Activated CD4-positive, alpha-beta T cell treated with anti-CD3 and anti-CD28 coated beads for 36 hours (primary cell): Measurements from ENCODE around the gene IL1A. TPM values are rescaled to one million over a fixed set of nuclear protein-coding genes. Genes with fewer than 3 reads are reported as not detected.

Experiments used
- ATAC-seq: fragments of 200-7000 bp; cut with Tn5 transposase; one replicate; pipeline ENCODE4 v1.10.0; 2021; ENCODE audit warnings: mild to moderate bottlenecking, moderate library complexity
- CTCF ChIA-PET: fragments of 350-600 bp; sonication (Branson Sonifier 250); formaldehyde crosslinking; loops from one replicate; lab custom pipeline; 2021; ENCODE audit warnings: antibody characterized with exemption; lab: Charles Lee
- POLR2A ChIA-PET: fragments of 350-600 bp; sonication (Branson Sonifier 250); formaldehyde crosslinking; loops from one replicate; lab custom pipeline; 2021; ENCODE audit warnings: antibody characterized with exemption, inconsistent platforms; lab: Charles Lee
- DNase-seq: peaks from one replicate; pipeline ENCODE4 v3.0.0-alpha.2; 2020
- H3K27ac Mint-ChIP-seq: one replicate; pipeline ENCODE4 v1.8.0; 2021; ENCODE audit warnings: mixed read lengths
- H3K27me3 Mint-ChIP-seq: one replicate; pipeline ENCODE4 v1.8.0; 2021; ENCODE audit warnings: mixed read lengths
- H3K36me3 Mint-ChIP-seq: one replicate; pipeline ENCODE4 v1.8.0; 2021; ENCODE audit warnings: low read depth, mixed read lengths
- H3K4me1 Mint-ChIP-seq: one replicate; pipeline ENCODE4 v1.8.0; 2021; ENCODE audit warnings: mixed read lengths
- H3K4me3 Mint-ChIP-seq: one replicate; pipeline ENCODE4 v1.8.0; 2021; ENCODE audit warnings: mild to moderate bottlenecking, moderate library complexity, mixed read lengths
- H3K9me3 Mint-ChIP-seq: one replicate; pipeline ENCODE4 v1.8.0; 2021; ENCODE audit warnings: low read depth, mixed read lengths
- intact Hi-C, 2 experiments: fragments of 100-400 bp; cut with DNase I in 1 of 2; cut with micrococcal nuclease in 1 of 2; formaldehyde crosslinking; loops; one replicate each; pipeline versions ENCODE4 v1.14.2 to v1.15.1; 2022 to 2024; cut with DNase I, micrococcal nuclease
- total RNA-seq, 2 experiments: library from RNA; stranded (reverse); gene quantifications; one replicate each; pipeline ENCODE4 v1.2.3, GENCODE V29; 2021

Gene IL1A
- total RNA-seq, 2 experiments from 2014 or later: 6.6 to 6.9 TPM

DNA sequence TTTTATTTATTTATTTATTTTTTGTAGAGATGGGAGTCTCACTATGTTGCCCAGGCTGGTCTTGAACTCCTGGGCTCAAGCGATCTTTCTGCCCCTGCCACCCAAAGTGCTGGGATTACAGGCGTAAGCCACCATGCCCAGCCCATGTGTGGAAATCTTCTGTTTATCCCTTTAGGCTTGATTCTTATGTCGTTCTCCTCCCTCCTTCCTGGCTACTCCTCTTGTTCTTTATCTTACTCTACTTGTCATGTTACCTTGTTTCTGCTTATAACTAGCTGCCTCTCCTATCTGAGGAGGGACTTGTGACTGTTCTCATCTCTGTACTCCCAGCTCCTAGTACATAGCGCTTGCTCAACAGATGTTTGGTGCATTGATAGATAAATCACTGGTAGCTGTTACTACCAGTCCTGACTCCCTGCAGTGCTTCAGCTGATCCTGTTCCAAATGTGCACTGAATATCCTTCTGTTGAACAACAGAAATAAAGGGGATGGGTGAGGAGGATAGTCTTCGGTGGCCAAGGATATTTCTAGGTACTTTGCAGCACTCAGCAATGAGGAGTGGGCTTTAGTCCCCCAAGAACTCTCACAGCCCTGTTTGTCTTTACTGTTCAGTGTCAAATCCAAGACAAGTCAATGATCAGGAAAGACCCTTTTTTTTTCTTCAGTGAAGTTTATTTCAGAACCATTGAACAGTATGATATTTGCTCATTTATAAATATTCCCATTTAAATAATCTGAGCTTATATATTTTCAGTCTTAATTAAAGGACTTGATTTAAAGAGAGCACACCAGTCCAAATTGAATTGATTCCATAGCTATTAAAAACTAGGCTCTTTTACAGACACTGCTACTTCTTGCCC is 45.0 kb upstream of the IL1A start:
- no peak for DNase-seq
- Mint-ChIP-seq H3K27me3 (peaks cover 5% of the 10 kb centered on the region), H3K36me3 (no peaks in the 10 kb centered on the region), H3K4me1 (no peaks in the 10 kb centered on the region), H3K27ac (no peak overlapping the region), H3K4me3 (no peak overlapping the region), H3K9me3 (no peaks in the 10 kb centered on the region)
- ChIA-PET CTCF (interaction anchor here (1.1 to 2.0 kb wide), 2 partner anchors 13 to 56 kb away, joined by 3 to 5 read pairs; no protein-coding TSS in a partner anchor), POLR2A (no interaction called here)
- ATAC-seq: no peak
- intact Hi-C loops: no loop called here

DNA sequence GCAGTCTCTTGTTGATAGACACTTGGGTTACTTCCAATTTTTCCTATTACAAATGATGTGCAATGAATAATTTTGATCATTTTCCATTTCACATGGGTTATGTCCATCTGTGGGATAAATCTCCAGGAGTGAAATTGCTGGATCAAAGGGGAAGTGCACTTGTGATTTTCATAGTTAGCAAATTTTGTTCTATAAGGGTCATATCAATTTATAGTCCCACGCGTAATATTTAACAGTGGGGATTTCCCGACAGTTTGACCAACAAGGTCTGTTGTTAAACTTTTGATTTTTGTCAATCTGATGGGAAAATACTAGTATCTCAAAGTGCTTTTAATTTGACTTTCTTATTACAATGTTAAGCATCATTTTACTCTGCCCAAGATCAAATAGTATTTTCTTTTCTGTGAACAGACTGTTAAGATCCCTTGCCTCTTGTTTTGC is 44.0 kb upstream of the IL1A start:
- DNase-seq (no peak), ATAC-seq (no peak)
- ChIA-PET POLR2A (no interaction called here), CTCF (no interaction called here)
- peaks cover under 1% of the 10 kb centered on the region for H3K4me1 Mint-ChIP-seq
- no peaks in the 10 kb centered on the region for H3K36me3 Mint-ChIP-seq
- intact Hi-C loops: no loop called here
- no peak overlapping the region for H3K4me3 Mint-ChIP-seq
- H3K9me3 Mint-ChIP-seq: no peaks in the 10 kb centered on the region
- H3K27me3 Mint-ChIP-seq: peaks cover 5% of the 10 kb centered on the region
- no peak overlapping the region for H3K27ac Mint-ChIP-seq

DNA sequence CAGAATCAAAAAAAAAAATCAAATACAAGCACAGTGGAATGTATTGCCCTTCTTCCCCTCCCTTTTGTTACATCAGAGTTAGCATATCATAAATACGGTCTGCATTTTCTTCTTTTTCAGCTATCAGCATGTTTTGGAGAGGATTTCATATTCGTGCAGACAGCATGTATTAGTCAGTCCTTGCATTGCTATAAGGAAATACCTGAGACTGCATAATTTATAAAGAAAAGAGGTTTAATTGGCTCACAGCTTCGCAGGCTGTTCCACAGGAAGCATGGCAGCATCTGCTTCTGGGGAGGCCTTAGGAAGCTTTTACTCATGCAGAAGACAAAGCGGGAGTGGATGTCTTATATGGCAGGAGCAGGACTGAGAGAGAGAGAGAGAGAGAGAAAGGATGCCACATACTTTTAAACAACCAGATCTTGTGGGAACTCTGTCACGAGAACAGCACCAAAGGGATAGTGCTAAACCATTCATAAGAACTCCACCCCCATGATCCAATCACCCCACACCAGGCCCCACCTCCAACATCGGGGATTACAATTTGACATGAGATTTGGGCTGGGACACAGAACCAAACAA is 43.4 kb upstream of the IL1A start:
- intact Hi-C loops: no loop called here
- Mint-ChIP-seq H3K4me1 (peaks cover 2% of the 10 kb centered on the region), H3K27me3 (peaks cover 5% of the 10 kb centered on the region), H3K9me3 (no peaks in the 10 kb centered on the region), H3K27ac (no peak overlapping the region), H3K4me3 (no peak overlapping the region), H3K36me3 (no peaks in the 10 kb centered on the region)
- DNase-seq (no peak), ATAC-seq (no peak)
- ChIA-PET CTCF (no interaction called here), POLR2A (no interaction called here)

DNA sequence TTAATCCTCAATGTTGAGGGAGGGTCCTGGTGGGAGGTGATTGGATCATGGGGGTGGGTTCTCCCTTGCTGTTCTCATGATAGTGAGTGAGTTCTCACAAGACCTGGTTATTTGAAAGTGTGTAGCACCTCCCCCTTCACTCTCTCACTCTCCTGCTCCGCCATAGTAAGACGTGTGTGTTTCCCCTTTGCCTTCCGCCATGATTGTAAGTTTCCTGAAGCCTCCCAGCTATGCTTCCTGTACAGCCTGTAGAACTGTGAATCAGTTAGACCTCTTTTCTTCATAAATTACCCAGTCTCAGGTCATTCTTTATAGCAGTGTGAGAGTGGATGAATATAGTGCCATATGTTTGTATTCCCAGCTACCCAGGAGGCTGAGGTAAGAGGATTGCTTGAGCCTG is 42.7 kb upstream of the IL1A start:
- POLR2A ChIA-PET: no interaction called here
- Mint-ChIP-seq H3K27ac (no peak overlapping the region), H3K27me3 (peaks cover 5% of the 10 kb centered on the region), H3K36me3 (no peaks in the 10 kb centered on the region), H3K4me1 (peaks cover 8% of the 10 kb centered on the region), H3K4me3 (no peak overlapping the region), H3K9me3 (no peaks in the 10 kb centered on the region)
- ATAC-seq (no peak), DNase-seq (no peak)
- CTCF ChIA-PET: interaction anchor here (0.9 kb wide), 1 partner anchor 43 kb away, joined by 3 read pairs; no protein-coding TSS in a partner anchor
- intact Hi-C loops: no loop called here

DNA sequence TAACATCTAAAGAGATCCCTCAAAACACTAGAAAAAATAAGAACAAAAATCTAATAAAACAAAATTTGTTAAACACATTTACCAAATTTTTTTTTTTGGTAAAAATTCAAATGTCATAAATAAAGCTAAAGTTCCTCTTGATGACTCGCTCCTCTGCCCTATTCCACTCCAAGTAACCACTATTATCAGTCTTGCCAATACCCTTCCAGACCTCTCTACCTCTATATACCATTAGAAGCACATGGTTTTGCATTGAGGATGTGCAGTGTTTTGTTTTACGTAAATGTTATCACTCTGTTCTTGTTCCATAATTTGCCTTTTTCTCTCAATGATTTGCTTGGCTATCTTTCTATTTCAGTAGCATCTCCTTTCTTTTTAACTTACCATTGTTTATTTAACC is 41.4 kb upstream of the IL1A start:
- DNase-seq (no peak), ATAC-seq (no peak)
- intact Hi-C loops: no loop called here
- H3K4me1 Mint-ChIP-seq: peaks cover 18% of the 10 kb centered on the region
- no peaks in the 10 kb centered on the region for H3K36me3 Mint-ChIP-seq
- H3K27me3 Mint-ChIP-seq: peaks cover 5% of the 10 kb centered on the region
- no peak overlapping the region for H3K27ac Mint-ChIP-seq
- ChIA-PET CTCF (no interaction called here), POLR2A (no interaction called here)
- H3K4me3 Mint-ChIP-seq: no peak overlapping the region
- H3K9me3 Mint-ChIP-seq: no peaks in the 10 kb centered on the region

DNA sequence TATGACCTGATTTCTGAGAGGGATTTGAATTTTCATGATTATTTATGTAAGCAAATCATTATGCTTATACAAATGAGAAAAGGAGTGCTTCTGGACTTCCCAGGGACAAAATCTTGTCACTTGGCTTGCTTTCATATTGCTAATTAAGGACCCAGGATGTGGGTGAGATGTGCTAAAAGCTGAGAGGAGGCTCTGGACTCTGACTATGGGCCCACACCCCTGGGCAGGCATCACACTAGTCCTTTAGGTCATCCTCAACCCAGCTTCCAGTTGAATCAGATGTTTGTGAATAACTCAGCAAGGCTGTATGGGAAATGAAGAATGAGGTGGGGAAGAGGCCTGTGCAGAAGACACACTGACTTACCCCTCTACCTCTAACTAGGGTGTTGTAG is 40.4 kb upstream of the IL1A start:
- POLR2A ChIA-PET: no interaction called here
- no peak overlapping the region for H3K4me3 Mint-ChIP-seq
- H3K27ac Mint-ChIP-seq: no peak overlapping the region
- peaks cover 18% of the 10 kb centered on the region for H3K4me1 Mint-ChIP-seq
- CTCF ChIA-PET: interaction anchor here (0.7 kb wide), 1 partner anchor 407 kb away, joined by 3 read pairs; no protein-coding TSS in a partner anchor
- no peaks in the 10 kb centered on the region for H3K36me3 Mint-ChIP-seq
- H3K9me3 Mint-ChIP-seq: no peaks in the 10 kb centered on the region
- peaks cover 5% of the 10 kb centered on the region for H3K27me3 Mint-ChIP-seq
- no peak for DNase-seq
- intact Hi-C loops: no loop called here
- ATAC-seq: no peak

DNA sequence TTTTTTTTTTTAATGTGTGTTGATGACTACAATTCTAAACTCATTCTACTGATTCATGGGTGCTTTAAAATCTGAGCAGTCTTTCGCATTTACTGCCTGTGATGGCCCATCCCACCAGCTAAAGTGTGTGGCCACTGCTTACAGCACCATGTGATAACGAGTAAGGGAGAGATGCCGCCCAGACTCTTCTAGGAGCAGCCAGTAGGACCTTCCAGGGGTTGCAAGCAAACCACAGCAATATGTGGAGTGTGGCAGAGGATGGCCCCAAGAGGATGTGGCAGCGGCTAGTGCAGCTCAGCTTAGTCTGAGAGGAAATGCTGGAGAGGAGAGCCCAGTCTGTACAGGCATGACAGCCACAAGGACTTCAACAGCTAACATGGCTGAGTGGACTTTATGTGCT is 37.4 kb upstream of the IL1A start:
- Mint-ChIP-seq H3K4me1 (peaks cover 18% of the 10 kb centered on the region), H3K27ac (peak overlapping the region; percentile 34), H3K36me3 (no peaks in the 10 kb centered on the region), H3K4me3 (no peak overlapping the region), H3K9me3 (no peaks in the 10 kb centered on the region), H3K27me3 (no peaks in the 10 kb centered on the region)
- DNase-seq (peak; percentile 43), ATAC-seq (peak; percentile 63)
- CTCF ChIA-PET: no interaction called here
- POLR2A ChIA-PET: no interaction called here
- intact Hi-C loops: no loop called here

DNA sequence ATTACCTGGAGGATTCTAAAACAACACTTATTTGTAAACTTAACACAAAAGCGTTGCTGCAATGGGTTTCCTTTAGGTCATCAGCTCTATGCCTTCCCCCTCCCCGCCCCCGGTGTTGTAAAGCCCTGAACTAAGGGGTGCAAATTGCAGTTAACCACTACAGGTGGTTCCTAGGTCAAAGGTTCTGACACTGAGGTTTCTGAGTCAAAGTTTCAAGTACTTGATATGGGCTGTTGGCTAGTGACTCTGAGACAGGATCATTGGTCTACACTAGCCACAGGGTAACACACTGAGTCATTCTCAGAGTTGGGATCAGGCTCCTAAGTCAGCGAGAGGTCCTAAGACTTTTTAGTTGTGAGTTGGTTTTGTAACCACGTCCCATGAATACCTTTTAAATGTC is 36.8 kb upstream of the IL1A start:
- ATAC-seq (peak; percentile 96), DNase-seq (peak; percentile 73)
- Mint-ChIP-seq H3K27ac (no peak overlapping the region), H3K27me3 (no peaks in the 10 kb centered on the region), H3K4me3 (no peak overlapping the region), H3K4me1 (peaks cover 18% of the 10 kb centered on the region), H3K36me3 (no peaks in the 10 kb centered on the region), H3K9me3 (no peaks in the 10 kb centered on the region)
- intact Hi-C loops: no loop called here
- CTCF ChIA-PET: no interaction called here
- POLR2A ChIA-PET: no interaction called here

DNA sequence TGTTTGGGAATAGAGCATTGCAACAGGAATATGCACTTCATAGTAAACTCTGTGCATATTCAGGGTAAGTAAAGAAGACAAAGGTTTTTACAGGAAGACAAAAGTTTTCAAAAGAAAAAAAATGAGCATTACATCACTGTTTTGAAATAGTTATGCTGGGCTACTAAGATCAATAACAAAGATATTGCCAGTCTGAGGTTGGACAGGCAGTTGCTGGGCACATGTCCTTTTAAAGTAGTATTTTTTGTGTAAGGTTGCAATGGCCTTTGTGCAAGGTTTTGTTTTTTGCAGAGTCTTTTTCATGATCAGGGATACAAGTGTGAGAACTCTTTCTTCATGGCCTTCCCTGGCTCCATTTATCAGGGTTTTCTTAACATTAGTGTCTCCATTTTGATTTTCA is 36.0 kb upstream of the IL1A start:
- intact Hi-C loops: no loop called here
- H3K4me1 Mint-ChIP-seq: peaks cover 18% of the 10 kb centered on the region
- no peaks in the 10 kb centered on the region for H3K27me3 Mint-ChIP-seq
- CTCF ChIA-PET: no interaction called here
- H3K27ac Mint-ChIP-seq: no peak overlapping the region
- POLR2A ChIA-PET: no interaction called here
- H3K9me3 Mint-ChIP-seq: no peaks in the 10 kb centered on the region
- DNase-seq (no peak), ATAC-seq (no peak)
- no peak overlapping the region for H3K4me3 Mint-ChIP-seq
- H3K36me3 Mint-ChIP-seq: no peaks in the 10 kb centered on the region

DNA sequence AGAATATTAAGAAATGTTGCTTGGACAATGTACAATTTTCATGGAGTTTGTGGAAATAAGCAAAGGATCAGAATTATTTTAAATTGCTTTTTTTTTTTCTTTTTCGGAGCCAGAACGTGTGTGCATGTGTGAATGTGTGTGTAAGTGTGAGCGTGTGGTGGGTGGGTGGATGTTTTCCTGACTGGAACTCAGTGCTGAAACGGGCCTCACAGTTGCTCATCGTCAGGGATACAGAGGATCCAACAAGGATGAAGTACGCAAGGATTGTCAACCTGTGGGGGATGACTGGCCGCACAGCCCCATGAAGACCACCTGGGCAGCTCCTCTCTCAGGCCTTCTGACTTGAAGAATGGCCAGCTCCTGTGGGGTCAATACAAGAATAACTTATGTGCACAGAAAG is 34.8 kb upstream of the IL1A start:
- Mint-ChIP-seq H3K27me3 (no peaks in the 10 kb centered on the region), H3K9me3 (no peaks in the 10 kb centered on the region), H3K36me3 (no peaks in the 10 kb centered on the region), H3K27ac (no peak overlapping the region), H3K4me3 (no peak overlapping the region), H3K4me1 (peaks cover 18% of the 10 kb centered on the region)
- intact Hi-C loops: no loop called here
- ATAC-seq (no peak), DNase-seq (no peak)
- ChIA-PET POLR2A (no interaction called here), CTCF (interaction anchor here (0.7 to 1.1 kb wide), 2 partner anchors 34 to 134 kb away, joined by 3 read pairs; no protein-coding TSS in a partner anchor)

DNA sequence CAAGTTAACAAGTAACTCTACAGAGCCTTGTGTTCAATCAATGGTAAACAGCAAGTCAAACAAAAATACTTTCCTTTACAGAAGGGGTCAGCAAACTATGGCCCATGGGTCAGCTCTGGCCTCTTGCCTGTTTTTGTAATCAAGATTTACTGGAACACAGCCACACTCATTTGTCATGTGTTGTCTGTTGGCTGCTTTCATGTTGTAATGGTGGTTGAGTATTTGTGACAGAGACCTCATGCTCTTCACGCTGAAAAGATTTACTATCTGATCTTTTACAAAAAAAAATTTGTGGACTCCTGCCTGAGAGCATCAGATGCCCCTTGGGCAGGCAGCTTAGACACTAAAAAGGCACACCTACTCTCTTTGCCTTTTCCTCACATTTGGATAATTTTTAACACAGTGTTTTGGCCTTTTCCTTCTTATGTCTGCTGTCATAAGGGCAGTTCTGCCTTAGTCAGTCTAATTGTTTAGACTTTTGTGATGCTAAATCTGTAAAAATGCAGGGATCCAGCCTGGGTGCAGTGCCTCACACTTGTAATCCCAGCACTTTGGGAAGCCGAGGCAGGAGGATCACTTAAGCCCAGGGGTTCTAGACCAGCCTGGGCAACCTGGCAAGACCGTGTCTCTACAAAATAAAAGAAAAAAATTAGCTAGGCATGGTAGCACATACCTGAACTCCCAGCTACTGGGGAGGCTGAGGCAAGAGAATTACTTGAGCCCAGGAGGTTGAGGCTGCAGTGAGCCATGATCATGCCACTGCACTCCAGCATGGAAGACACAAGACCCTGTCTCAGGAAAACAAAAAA is 34.0 kb upstream of the IL1A start:
- no peaks in the 10 kb centered on the region for H3K27me3 Mint-ChIP-seq
- CTCF ChIA-PET: no interaction called here
- no peaks in the 10 kb centered on the region for H3K36me3 Mint-ChIP-seq
- H3K27ac Mint-ChIP-seq: no peak overlapping the region
- no peak for ATAC-seq
- H3K9me3 Mint-ChIP-seq: no peaks in the 10 kb centered on the region
- no peak overlapping the region for H3K4me3 Mint-ChIP-seq
- DNase-seq: no peak
- POLR2A ChIA-PET: no interaction called here
- H3K4me1 Mint-ChIP-seq: peaks cover 18% of the 10 kb centered on the region
- intact Hi-C loops: no loop called here
